NCI-H2196 (cell line): Measurements from ENCODE around the gene DGKB.

ENCODE experiments used
- DNase-seq: peaks from one replicate; lab custom pipeline; 2025; ENCODE audit not compliant: unreplicated experiment; lab: John Stamatoyannopoulos, UW

DGKB gene

DNA sequence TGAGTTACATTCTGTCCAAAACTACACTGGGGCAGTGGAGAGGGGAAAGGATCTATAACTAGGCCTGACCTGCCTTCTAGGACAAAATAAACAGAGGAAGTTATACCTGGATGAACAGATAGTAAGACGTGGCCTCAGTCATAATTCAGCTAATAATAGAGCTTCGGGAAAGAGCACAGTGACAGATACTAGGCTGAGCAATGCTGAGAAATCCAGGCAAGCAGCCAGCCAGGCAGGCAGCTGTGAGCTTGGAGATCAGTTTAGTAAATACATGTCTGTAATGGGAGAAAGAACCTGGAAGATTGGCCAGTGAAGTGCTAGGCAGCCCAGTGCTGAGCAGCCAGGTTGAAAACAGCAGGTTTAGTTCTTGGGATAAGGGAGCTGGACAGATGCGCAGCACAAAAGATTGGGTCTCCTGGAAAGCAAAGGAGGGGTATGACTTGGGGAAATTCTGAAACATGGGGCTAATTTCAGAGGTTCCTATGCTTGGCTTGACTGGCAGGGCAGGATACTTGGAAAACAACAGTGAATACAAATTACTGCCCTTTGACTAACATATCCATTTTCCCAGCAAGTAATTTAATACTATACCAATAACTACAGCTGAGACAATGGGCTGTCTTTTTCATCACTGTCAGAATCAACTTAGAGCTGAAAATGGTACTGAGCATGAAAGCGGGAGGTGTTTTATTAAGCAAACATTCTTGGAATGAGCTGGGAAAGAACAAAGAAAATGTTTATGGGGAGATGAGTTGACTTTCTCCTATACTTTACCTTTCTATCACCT lies 140.8 kb downstream of the DGKB start:
- peak; percentile 88 for DNase-seq

DNA sequence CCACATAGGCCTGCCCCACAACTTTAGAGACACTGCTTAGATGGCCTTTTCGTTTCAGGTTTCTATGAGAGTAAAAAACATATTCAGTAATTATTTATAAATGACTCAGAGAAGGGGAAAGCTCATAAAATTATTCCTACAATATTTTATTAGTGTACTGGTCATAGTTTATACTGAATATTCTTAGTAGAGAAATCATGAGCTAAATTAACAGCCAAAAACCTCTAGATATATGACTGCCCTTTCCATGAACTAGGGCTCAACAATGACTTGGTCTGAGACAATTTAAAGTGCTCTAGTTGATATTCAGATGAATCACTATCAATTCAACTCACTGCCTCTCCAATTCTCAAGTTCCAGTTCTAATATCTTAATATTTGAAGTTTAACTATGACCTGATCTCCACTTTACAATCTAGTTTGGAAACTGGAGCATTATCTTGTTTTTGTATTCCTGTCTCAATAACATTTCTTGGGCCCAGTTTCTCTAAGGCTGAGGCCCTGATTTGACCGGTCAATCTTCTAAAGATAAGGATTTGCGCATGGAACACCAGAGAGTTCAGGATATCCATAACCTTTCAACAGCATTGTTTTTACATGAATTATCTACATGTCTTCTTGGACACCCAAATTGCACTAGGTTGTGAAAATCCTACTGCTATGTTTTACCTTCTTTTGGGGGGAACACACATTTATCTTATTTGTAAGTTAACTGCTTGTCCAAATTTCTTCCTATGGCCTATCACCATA lies 141.6 kb downstream of the DGKB start:
- DNase-seq = no peak

DNA sequence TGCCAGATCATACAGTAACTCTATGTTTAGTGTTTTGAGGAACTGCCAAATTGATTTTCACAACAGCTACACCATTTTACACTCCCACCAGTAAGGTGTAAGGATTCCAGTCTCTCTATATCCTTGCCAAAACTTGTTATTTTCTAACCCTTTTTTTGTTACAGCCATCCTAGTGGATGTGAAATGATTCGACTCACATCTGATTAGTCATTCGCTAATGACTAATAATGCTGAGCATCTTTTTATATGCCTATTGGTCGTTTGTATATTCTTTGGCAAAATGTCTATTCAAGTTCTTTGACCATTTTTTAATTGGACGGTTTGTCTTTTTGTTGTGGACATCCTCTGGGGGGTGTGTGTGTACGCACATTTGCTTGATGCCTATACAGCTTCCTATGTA lies 142.8 kb downstream of the DGKB start:
- DNase-seq = no peak

DNA sequence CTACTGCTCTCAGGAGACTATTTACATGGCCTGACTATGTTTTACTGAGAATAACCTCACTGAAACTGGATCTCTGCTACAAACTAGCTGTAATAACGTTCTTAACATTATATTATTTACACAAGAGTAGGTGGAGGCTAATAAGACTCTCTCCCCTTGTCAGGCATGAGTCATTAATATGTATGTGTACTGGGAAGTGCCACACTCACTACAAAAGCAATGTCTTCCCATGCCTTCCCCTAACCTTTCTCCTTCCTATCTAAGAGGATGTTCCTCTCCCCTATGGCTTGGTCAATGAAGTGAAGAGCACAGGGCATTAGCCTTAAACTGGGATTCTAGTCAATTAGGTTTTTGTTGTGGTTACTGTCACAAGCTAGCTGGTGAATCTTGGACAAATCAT lies 147.9 kb downstream of the DGKB start:
- DNase-seq = no peak

DNA sequence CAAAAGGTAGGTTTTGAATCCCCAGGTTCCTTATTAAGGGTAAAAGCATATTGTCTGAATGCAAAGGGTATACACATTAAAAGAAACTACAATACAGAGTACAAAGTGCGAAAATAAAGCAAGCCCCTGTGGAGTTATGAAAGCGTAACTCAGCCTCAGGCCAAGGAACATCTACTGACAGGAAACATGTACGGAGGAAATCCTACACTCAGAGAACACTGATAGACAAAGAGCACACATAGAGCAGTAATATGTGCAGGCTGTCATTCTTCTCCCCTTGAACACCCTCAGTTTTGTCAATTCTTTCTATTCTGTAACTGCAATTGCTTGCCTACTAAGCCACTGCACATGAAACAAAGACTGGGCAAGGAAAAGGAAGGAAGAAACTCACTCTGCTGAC lies 150.2 kb downstream of the DGKB start:
- DNase-seq = no peak

DNA sequence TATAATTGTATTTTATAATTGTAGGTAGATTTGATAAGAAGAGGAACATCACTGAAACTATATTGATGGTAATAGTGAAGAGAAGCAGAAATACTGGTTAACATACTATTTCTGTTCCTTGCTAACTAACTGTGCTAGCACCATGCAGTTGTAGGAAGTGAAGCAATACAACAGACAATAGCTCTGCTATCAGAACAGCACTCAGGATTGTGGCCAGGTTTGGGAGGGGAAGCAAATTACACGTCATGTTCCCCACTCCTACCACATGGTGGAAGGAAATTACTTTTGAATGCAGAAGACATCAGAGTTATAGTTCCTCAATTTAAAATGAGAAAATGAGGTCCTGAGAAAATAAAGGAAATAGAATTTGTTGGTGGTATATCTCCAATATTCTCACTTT lies 151.1 kb downstream of the DGKB start:
- DNase-seq = no peak

DNA sequence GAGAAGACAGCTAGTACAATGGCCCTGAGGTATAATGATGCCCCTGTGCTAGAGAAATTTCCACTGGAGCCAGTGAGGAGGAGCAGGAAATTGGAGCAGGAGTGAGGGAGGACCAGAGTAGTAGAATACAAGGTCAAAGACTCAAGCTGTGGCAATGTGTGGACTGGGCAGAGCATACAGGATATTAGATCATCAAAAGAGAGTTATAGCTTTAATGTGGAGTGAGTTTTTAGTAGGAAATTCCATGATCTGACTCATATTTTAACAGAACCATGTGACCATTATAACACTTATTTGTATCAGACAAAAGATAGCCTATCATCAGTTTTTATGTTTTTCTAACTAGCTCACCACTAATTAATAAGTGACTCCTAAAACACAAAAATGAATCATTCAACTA lies 154.1 kb downstream of the DGKB start:
- no peak for DNase-seq

DNA sequence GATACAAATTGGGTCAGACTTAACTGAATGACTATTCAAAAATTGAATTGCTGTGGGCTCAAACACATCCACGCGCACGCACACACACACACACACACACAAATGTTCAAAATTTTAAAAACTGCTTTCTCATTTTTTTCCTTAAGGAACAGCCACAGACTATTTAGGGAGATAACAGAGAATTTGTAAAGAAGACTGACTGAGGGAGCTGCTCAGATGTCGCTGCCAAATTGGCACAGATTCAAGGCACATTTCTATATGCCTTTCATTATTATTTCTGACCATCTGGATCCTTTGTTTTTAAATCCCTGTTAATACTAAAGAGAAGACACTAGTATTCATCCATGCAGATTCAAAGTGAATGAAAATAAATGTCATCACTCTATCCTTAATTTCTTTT lies 154.8 kb downstream of the DGKB start:
- no peak for DNase-seq

DNA sequence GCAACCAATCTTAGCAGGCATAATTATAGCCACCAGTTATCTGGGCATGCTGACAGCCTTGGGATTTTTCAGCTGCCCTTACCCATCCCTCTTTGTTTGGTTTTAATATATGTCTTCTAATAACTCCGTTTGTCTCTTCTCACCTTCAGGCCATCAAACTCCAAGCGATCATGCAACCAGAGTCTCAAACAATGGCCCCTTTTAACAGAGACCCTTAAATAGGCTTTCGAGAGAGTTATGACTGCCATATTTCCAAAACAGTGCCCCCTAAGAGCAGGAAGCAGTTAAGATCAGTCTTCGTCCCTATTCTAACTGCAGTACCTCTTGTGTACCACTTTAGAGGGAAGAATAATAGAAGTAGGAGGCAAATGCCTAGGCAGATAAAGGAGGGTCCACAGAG lies 157.5 kb downstream of the DGKB start:
- DNase-seq = no peak

DNA sequence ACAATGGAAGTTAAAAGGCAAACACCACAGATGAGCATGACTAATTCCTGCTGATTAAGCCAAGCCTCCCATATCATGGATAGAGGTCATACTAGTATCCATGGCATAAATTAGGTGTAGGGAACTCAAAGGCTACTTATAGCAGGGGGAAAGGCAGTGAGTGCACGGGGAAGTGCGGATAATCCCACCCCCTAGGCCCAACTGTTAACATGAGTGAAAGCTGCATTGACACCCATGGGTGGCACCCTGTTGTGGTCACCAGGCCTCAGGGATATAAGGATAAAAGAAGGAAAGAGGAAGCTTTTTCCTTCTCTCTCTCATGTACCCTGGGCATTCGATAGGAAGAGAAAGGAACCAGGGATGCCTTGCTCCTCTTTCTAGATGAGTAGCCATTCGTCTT lies 161.9 kb downstream of the DGKB start:
- no peak for DNase-seq

DNA sequence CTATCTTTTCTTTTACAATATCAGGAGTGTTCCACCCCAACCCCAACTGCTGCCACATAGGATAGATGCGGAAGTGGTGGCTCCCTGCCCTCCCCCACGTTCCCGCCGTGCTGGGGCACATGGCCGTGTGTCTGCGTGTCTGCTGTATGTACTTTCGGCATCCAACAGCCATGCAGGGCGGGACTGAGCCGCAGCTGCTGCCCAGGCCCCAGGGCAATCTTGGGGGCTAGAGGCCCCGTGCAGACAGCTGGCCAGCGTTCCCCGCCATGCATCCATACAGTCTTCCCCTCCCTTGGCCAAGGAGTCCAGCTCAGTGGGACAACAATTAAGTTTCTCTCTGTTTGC lies 162.7 kb downstream of the DGKB start:
- no peak for DNase-seq

DNA sequence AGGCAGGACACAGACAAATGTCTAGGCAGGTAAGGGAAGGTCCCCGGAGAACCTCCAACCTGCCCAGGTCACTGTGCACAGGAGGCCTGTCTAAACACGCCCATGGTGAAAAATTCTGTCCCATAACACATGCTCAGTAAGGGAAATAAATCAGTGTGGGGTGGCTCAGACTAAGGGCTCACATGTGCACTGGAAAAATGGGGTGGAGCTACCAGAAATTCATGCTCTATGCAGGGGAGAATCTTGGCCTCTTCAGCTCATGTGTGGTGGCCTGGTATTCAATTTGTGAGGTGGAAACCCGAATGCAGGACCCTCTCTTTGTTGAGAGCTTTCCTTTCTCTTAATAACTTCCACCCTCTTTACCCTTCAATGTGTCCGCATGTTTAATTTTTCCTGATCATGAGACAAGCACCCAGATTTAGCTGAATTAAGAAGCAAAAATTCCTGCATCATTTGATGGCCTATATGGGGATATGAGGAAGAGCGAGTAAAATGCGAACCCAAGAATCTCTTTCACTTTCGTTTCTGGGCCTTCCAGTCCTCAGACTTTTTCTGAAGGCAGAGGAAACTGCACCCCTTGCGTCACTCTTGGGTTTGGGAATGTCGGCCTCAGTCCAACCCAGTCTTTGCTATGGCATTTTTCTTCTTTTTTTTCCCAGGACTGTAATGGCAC lies 163.2 kb downstream of the DGKB start:
- no peak for DNase-seq

DNA sequence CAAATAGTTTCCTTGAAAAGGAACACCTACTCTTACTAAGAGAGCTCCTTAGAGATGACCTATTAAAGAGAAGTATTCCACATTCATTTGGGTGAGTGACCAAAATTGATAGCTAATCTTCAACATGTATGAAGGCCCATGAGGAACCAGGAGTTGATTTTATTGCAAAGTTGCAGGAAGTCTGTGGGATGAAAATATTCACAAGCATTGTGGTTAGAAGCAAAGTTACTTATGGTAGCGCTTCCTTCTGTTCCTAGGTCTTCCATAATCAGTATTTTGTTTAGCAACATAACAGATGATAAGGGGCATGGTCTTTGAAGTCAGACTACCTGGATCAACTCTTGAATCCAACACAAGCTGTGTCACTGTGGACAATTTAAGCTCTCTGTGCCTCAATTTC lies 164.5 kb downstream of the DGKB start:
- no peak for DNase-seq

DNA sequence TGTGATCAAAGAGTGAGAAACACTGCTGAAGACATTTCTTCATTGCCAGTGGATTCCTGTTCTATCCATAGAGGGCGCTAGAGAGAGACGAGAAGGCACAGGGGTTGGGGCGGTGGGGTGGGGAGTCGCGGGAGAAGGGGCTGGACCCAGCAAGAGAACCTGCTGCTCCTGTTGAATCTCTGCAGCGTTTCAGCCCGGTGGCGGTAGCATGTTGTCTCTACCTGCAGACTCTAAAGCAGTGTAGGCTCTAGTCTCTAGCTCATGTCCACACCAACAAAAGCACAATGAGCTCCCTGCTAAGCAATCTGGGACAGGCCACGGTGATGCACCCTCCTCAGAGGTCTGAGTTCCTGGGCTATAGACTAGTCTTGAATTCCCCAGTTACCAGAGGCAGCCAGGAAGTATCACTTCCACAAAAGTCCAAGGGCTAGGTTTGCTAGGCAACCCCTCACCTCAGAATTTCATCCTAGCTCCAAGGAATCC lies 167.7 kb downstream of the DGKB start:
- DNase-seq = no peak

DNA sequence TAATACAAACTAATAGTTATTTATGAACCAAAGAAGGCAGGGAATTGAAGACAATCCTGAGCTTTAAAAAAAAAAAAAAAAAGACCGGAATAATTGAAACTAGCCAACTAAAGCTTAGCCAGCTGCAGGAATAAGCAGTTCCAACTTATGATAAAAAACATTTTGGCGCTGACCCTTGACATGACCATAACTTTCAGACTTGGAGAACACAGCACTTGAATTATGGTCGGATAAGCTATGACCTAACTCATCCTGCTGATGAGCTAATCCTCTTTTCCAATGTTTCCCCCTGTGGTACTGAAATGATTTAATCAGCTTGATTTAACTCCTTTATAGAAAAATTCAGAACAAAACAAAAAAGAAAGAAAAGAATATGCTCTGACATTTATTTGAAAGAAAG lies 181.8 kb downstream of the DGKB start:
- DNase-seq = no peak

DNA sequence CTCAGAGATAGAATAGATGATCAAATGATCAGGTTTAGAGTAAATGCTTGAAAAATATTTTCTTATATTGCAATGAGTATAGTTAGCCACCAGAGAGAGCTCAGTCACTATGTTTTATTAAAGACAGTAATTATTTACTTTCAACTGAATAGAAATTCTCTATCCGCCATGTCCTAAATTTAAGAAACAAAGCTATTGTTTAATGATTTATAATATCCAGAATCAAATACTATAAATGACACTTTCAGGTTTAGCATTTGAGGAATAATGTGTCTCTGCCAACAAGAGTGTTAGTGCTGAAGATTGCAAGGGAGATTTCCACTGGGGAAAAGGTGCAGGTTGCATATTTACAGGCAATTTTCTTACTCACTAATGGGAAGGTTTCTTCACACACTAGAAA lies 184.7 kb downstream of the DGKB start:
- peak; percentile 28 for DNase-seq

DNA sequence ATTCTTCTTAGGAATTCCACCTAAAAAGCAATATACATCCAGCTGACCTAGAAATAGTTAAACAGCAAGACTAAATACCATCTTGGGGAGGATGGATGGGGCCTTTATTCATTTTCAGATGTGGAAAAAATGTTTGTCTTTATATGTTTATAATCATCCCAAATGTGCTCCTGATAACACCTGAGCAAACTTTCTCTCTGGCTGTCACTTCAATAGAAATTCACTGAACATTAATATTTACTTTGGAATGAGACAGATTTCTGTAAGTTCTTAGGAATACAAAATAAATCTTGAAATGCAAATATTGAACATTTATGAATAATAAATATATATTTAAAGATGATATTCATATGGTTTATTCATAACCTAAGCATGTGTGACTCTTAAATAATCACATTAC lies 185.4 kb downstream of the DGKB start:
- DNase-seq = no peak

DNA sequence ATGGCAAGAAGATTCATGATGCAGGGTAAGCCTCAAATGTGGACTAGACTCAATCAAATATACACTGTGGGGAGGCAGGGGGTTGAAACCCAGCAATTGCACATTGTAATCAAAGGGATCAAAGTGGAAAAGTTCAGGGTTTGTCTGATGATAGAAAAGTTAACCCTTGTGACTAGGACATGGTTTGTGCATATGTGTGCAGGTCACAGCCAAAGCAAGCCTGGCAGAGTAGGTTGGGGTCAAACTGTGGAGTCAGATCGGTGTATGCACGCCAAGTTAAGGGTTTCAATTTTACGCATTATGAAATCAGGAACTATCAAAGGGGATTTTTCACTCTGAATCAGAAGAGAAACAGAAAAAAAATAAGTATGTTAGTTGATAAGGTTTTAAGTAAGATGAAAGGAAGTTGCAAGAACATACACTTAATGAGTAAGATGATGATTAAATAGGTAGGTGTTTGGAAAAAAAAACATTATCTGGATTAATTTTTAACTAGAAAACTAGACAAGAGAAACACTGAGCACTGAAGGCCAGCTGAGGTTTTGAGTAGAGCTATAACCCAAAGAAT lies 188.3 kb downstream of the DGKB start:
- no peak for DNase-seq

DNA sequence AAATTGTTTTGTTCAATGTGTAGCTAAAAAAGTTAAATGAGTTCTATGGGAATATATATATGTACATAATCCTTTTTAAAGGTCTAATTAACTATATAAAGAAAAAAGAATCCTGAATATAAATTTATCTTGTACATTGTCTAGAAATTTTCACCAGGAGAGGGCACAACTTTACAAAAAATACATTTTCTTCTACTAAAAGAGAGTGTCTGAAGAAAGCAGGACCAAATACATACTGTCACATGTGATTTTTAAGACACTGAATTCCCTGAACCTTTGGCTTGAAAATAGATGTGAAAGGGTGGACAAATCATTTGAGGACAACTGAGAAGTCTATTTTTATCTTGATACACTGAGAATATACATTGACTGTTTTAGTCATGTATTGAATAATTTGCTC lies 204.3 kb downstream of the DGKB start:
- no peak for DNase-seq

DNA sequence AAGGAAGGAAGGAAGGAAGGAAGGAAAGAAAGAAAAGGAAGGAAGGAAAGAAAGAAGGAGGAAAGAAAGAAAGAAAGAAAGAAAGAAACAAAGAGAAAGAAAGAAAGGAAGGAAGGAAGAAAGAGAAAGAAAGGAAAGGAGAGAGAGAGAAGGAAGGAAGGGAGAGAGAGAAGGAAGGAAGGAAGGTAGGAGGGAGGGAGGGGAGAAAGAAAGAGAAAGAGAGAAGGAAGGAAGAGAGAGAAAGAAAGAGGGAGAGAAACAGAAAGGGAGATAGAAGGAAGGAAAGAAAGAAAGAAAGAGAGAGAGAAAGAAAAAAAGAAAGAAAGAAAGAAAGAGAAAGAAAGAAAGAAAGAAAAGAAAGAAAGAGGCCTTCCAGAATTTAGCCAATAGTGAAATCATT lies 204.9 kb downstream of the DGKB start:
- no peak for DNase-seq

DNA sequence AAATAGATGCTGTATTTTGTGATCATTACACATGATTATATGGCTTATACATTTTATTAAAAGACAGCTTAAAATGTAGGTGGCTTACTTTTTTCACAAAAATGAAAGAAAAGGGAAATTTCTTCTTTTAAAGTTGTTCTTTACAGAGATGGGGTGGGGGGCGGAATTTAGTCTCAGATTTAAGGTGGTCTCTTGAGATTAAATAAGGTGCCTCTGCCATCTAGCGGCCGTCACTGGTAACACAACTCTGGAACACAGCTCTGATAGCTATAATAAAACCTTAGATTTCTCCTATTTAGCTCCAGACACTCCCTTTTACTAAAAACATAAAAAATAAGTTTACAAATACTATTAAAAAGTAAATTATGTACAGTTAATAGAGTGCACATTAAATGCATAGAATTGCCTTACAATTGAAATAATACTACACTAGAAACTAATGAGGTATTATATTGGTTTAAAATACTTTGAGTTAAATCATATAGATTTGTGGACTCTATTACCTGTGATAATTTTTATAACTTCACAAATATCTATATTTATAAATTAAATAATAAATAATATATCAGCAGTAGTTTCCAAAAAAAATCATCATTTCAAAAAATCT lies 210.9 kb downstream of the DGKB start:
- DNase-seq = peak; percentile 19
